Activated gamma-delta T cell treated with anti-CD3 and anti-CD28 coated beads, Interleukin-2, amount 50 U/mL, for 16 hours (primary cell): ENCODE measurements around the gene ANKRD28.
"Not testable (repeated sequence)": the region's sequence is repeated elsewhere in the genome, so short reads cannot be mapped to it uniquely, and the experiment has no call there.

Source experiments
- DNase-seq: peaks from one replicate; pipeline ENCODE4 v3.0.0-alpha.2; 2020; ENCODE audit warnings: low read depth

The ANKRD28 gene

DNA sequence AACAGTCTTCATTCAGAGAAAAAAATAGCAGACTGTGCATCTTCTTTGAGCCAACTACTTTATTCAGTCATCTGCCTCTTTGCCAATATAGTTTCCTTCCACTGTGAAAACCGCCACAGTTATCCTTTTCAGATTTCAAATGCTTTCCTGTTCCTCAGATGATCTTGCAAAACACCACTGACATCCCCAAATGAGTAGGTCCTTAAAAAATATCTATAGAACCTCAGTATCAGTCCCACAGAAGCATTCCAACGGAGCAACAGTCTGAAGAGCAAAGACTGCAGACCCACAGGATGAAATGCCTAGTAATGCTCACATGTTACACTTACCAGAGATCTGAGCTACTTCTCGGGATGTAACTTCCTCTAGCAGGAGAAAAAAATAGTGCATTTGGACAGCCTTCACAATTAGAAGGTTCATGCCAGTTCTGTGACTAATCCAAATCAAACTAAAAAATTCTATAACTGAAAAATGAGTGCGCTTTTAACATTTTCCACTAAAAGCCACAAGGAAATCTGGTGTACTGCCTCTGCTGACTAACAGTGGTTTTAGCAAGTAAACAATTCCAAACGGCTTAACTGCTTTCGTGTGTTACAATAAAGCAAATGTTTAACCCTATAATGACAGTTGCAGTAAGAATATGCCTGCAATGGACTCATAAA lies at the start of gene ANKRD28:
ANKRD28 (minus strand) TSS at position 338 of the 662 bp plus-strand sequence. CDS start 1,458 bp downstream, outside the sequence.
- DNase-seq: no peak

DNA sequence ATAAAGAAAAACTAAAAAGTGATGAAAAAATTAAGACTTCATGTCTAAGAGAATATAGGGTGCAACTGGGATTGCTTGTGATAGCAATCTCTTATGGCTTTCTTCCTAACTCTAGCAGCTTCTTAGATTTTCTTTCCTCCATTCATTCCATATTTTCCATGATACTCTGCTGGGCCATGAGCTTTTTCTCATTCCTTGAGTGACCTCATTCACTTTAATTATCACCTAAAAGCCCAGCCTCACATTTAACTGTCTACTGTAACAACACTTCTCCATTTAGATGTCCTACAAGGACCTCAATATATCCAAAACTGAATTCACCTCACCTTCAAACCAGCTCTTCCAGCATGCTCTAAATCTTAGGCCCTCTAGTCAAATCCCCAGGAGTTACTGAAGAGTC lies 49.5 kb upstream of the ANKRD28 start:
- DNase-seq: no peak

DNA sequence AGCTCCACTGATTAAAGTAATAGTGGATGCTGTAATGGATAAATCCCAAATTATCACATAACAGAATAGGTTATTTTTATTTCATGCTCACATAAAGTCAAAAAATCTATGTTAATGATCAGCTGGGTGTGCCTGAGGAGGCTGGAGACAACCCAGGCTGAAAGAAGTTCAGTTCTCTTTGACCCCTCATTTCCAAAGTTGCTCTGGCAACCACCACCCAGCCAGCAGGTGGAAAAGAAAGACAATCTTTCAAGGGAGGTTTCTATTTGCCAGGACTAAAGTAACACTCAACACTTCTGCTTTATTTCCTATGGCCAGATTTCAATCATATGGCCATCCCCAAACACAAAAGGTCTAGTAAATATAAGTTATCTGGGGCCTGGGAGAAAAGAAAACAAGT lies 48.8 kb upstream of the ANKRD28 start:
- DNase-seq: no peak

DNA sequence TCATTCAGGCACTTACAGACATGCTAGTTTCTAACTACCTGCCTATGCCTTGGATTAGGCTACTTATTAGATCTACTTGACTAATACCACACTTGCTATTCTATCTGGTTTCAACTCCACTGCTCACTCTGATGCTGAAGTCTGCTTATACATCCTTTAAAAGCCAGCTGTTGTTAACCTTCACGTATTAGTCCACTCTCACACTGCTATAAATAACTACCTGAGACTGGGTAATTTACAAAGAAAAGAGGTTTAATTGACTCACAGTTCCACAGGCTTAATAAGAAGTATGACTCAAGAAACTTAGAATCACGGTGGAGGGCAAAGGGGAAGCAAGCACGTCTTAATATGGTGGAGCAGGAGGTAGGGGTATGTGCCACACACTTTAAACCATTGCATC lies 47.7 kb upstream of the ANKRD28 start:
- DNase-seq: no peak

DNA sequence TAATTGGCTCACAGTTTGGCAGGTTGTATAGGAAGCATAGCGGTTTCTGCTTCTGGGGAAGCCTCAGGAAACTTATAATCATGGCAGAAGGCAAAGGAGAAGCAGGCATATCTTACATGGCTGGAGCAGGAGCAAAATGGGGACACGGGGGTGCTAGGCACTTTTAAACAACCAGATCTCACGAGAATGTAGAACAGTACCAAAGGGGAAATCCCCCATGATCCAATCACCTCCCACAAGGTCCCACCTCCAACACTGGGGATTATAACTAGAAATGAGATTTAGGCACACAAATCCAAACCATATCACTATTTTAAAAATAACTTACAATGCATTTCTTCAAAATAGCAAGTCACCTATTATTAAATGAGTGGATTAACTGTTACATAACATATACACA lies 47.1 kb upstream of the ANKRD28 start:
- DNase-seq: no peak

DNA sequence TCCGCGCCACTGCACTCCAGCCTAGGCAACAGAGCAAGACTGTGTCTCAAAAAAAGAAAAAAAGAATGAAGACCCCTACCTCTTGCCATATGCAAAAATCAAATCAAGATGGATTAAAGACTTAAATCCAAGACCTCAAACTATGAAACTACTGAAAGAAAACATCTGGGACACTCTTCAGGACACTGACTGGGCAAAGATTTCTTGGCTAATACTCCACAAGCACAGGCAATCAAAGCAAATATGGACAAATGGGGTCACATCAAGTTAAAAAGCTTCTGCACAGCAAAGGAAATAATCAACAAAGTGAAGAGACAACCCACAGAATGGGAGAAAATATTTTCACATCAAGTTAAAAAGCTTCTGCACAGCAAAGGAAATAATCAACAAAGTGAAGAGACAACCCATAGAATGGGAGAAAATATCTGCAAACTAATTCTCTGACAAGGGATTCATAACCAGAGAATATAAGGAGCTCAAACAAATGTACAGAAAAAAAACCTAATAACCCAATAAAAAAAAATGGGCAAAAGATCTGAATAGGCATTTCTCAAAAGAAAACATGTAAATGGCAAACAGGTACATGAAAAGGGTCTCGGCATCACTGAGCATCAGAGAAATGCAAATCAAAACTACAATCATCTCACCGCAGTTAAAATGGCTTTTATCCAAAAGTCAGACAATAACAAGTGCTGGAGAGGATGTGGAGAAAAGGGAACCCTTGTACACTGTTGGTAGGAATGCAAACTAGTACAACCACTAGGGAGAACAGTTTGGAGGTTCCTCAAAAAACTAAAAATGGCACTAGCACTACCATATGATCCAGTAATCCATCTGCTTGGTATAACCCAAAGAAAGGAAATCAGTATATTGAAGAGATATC lies 43.6 kb upstream of the ANKRD28 start:
- not testable (repeated sequence) for DNase-seq

DNA sequence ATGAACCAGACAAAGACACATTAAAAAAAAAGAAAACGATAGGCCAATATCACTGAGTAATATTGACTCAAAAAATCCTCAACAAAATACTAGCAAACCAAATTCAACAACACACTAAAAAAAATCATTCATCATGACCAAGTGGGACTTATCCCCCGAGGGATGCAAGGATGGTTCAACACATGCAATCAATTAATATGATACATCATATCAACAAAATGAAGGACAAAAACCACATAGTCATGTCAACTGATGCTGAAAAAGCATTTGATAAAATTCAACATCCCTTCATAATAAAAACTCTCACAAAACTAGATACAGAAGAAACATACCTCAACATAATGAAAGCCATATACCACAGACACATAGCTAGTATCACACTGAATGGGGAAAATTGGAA lies 41.8 kb upstream of the ANKRD28 start:
- no peak for DNase-seq

DNA sequence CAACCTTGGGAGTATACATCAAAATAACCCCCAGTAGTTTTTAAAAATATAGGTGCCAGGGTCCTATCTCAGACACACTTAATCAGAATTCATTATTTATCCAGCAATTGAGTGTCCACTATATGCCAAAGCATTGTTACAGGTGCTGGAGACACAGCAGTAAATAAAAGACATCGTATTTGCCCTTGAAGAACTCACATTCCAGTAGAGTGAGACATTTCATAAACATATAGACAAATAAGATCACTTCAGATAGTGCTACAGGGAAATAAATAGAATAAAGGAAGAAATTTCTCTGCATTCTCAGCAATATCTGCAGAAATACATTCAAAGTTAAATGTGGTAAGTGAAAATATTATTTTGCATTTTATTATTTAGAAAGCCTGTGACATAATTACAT lies 34.1 kb upstream of the ANKRD28 start:
- DNase-seq: no peak

DNA sequence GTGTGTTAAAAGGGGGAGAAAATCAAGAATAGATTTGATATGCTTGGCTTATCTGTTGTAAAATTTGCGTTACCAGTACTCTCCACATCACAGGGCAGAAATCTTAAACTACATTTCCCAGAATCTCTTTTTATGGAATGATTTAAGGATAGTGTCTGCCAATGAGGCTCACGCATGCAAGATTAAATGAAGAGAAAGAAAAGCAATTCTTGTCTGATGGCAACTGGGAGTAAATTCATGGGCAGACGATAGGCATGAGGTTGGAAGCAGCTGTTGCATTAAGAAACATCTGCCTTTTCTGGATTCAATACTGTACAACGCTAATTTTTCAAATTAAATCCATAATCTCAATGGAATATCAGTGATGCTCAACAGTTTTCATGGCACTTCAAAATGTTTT lies 27.2 kb upstream of the ANKRD28 start:
- no peak for DNase-seq

DNA sequence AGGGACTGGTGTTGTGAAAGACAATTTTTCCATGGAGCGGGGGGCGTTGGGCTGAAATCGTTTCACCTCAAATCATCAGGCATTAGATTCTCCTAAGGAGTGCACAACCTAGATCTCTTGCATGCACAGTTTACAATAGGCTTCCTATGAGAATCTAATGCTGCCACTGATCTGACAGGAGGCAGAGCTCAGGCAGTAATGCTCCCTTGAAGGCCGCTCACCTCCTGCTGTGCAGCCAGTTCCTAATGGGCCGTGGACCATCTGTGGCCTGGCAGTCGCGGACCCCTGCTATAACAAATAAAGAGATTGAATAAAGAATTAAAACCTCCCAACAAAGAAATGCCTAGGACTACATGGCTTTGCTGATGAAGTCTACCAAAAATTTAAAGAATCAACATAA lies 25.3 kb upstream of the ANKRD28 start:
- DNase-seq: no peak

DNA sequence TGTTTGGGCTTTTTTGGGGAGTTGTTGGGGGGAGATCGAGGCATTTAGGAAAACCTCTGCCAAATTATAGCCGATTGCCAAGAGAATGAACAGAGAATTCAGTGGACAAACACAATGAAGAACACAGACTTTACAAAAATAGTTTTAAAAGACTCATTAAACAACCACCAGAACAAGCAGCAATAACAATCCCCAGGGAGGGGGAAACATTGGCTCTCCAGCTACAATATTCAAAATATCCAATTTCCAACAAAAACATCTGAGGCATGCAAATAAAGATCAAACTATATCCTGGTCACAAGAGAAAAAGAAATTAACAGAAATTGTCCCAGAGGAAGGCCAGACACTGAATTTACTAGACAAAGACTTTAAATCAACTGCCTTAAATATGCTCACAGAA lies 24.5 kb upstream of the ANKRD28 start:
- no peak for DNase-seq

DNA sequence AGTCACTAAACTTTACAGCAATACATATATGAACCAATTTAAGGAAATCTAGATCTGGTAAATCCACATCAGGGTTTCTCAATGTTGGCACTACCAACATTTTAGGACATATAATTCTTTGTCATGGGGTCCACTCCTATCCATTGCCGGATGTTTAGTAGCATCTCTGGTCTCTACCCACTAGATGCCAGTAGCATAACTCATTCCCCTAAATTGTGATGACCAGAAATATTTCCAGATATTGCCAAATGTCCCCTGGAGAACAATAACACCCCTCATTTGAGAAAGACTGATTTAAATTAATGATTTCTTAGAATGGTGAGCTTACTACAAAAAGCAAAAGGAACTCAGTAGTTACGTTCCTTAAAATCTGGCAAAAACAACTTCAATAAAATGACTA lies 23.1 kb upstream of the ANKRD28 start:
- DNase-seq: no peak

DNA sequence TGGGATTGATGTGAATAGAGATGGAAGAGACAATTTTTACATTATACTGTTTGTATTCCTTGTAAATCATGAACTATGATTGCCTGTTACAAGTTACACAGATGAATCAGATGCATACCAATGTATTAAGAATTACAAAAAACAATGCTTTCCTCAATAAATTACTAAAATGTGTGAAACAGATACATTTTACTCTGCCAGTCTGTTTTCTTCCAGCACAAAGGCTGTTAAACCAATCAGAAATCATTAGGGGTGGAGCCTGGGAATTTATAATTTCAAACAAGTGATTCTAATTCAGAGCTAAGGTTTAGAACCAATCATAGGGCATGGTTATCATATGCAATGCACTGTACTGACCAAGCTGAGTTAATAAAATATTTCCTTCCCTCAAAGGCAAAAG lies 21.8 kb upstream of the ANKRD28 start:
- DNase-seq: no peak

DNA sequence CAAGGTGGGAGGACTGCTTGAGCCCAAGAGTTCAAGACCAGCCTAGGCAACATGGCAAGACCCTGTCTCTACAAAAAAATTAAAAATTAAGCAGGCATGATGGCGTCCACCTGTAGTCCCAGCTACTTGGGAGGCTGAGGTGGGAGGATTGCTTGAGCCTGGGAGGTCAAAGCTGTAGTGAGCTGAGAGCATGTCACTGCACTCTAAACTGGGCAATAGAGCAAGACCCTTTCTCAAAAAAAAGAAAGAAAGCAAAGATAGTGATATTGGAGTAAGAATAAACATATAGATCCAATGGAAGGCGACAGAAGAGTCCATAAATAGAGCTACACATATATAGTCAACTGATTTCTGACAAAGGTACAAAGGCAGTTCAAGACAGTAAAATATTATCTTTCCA lies 21.3 kb upstream of the ANKRD28 start:
- DNase-seq: no peak

DNA sequence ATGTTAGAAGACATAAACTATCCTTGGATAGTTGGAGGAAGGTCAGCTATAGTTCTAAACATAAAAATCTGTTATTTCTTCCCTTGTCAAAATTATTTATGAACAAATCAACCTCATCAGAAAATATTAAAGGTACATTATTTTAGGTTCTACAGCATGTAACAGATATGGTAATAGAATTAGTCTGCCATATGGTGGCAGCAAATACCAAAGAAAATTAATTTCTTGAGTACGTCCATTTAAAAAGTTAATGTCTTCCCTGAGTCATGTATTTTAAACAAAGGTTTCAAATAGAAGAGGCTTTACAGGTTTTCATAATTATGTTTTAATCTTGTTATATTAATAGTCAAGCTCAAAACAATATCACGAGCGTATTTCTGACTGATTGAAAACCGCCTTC lies 17.9 kb upstream of the ANKRD28 start:
- no peak for DNase-seq

DNA sequence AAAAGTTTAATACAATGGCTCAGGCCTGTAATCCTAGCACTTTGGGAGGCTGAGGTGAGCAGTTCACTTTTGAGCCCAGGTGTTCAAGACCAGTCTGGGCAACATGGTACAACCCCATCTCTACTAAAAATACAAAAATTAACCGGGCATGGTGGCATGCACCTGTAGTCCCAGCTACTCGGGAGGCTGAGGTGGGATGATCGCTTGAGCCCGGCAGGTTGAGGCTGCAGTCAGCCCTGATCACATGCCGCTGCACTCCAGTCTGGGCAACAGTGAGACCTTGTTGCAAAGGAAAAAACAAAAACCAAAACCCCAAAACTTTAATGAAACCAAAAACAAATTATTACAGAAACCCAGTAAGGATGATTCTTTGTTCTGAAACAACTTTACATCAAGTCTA lies 15.3 kb upstream of the ANKRD28 start:
- DNase-seq: not testable (repeated sequence)

DNA sequence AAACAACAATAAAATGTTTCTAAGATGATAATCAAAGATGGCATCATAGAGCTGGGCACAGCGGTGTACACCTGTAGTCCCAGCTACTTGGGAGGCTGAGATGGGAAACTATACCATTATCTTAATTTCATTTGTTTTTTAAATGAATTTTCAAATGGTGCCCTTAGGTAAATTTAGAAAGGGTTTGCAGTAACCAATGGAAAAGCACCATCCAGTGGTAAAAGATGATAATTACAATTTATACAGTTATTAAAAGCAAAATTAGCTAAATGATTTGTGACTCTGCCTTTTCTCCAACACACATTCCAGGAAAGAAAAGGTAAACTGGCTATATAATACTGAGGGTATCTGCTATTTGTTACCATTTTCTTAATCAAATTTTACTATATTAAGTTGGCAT lies 14.4 kb upstream of the ANKRD28 start:
- no peak for DNase-seq

DNA sequence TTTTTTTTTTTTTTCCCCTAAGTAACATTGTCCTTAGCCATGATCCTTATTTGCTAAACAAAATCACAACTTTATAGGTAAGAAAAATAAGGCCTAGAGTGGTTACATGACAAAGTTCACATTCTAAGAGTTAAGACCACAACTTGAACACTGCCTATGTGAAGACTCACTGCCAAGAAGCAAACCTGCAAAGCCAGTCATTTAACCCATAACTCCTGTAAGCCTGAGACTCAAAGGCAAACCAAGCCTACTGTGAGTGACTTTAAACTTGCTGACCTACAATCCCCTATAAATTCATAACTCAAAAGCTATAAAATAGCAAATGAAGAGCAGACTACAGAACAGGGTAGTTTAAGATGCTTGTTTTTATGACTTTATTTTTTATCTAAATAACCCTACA lies 12.9 kb upstream of the ANKRD28 start:
- no peak for DNase-seq

DNA sequence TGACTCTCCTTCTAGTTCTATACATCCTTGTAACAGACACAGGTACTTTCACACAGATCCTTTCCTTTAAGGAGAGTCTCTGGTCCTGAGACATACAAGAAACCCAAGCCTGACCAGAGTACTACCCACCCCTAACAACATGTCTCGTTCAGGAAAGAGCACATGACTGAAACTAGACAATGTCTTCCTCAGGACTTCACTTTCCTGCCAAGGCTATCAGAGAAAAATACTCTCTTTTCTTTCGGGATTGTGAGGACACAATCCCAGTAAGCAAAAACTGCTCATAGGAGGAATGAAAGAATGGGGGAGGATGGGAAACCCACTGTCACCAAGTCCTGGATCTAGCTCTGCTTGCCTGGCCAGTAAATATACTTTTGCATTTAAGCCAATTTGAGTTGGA lies 11.5 kb upstream of the ANKRD28 start:
- DNase-seq: no peak

DNA sequence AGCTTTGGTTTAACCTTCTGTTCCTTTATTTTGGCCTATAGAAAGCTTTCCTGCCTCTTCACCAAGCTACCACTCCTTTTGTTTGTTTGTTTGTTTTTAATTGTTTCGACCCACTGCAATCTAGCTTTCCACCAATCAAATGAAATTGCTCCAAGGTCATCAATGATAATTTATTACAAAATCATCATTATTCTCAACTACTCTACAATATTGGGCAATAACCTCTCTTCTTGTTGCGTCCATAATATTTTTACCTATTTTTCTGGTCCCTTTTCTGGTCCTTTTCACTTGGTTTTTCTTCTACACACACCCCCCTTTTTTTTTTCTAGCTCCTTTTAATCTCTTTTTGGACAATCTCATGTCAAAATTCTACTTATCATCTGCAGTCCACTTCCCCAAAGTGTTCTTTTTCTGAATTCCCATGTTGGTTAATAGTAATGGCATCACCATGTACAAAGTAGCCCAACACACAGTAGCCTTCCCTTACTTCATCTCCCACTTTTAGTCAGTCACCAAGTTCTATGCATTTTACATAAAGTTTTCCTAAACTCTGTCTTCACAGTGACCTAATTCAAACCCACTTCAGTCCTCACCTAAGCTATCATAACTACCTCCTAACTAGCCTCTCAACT lies 11.0 kb upstream of the ANKRD28 start:
- DNase-seq: no peak

DNA sequence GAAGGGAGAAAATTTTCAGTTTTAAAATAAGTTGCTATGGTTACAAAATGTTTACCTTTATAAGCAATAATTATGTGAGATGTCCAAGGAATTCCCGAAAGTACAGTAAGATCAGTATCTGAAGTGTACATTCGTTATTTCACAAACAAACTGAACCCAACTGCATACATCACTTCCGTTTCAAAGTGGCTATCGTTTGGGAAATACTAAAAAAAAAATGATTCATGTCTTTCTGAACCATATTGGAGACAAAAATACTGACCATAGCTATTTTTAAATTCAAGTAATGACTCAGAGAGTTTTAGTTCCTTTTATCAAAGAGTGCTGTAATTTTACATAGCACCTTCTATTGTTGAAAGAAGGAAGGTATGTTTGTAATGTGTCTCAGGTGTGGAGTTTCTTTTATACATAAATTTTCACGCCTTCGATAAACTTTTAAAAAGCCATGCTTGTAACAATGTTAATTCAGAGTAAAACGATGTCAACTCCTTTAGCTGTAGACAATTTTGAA lies 8.0 kb upstream of the ANKRD28 start:
- no peak for DNase-seq

DNA sequence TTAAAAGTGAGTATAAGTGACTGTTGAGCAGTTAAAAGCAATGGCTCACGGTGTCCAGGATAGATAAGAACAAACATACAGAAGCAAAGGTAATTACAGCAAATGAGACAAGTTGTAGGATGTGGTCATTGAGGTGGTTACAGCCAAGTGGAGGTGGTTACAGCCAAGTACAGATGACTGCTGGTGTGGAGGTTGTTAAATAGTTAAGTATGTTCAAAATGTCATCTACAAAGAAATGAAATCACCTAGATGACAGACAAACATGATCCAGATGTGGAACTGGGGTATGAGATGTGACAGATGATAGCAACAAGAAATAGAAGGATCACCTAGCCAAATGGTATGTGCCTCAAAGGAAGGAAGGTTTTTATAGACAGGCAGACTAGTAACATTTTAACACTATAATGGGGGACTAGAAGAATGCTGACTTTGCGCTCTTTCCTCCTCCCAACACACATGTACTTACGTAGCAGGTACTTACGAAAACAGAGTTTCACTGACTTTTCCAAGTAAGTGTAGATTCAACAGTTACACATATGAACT lies 6.8 kb upstream of the ANKRD28 start:
- DNase-seq: no peak

DNA sequence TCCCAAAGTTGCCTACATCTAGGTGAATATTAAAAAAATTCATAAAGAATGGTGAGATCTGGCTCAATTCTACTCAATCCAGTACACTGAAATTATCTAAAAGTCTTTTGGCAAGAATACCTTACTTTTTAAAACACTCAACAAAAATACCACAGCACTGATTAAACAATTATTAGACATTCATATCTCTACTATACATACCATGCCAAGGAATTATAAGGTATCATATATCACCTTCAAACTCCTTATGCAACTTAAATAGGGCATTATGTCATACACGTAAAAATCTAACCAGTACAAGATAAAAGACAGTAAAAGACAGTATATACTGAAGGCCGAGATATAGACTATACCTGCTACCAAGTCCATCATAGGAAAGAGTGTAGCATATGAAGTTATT lies 6.1 kb upstream of the ANKRD28 start:
- DNase-seq: no peak
